Umbilical cord (tissue), 2 donors: ENCODE measurements around the gene USP30. TPM values are rescaled to one million over a fixed set of nuclear protein-coding genes. Genes with fewer than 3 reads are reported as not detected.
A peak's percentile ranks its signal among the peaks of the same experiment; 100 is the strongest.

Experiments
- DNase-seq: peaks from one replicate; pipeline ENCODE4 v3.0.0-alpha.2; 2015; ENCODE audit warnings: low spot score
- total RNA-seq: library from RNA; depleted of rRNA; stranded (reverse); fragments of >200 nt; gene quantifications from one replicate; pipeline ENCODE4 v1.2.3, GENCODE V29; 2014; ENCODE audit warnings: low replicate concordance; ENCODE audit not compliant: insufficient read depth

Gene USP30
- total RNA-seq, 1 donor from 2014 or later = 4.1 TPM

DNA sequence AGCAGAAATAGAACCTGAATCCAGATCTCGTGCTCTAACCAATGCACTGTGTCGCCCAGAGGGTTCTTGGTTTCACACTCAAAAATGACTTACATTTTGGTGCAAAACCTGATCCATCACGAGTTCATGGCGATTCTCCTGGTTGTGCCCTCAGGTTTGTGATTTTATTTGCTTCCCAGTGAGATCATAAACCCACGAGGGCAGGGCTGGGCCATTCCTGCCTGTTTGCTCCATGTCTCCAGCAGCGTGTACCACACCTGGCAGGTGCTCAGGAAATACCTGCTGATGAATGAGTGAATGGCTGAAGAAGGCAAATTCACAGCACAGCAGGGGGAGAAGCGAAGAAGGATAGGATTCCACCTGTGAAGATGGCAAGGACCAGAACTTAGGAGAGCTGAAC lies 73.4 kb downstream of the USP30 start:
- no peak for DNase-seq

DNA sequence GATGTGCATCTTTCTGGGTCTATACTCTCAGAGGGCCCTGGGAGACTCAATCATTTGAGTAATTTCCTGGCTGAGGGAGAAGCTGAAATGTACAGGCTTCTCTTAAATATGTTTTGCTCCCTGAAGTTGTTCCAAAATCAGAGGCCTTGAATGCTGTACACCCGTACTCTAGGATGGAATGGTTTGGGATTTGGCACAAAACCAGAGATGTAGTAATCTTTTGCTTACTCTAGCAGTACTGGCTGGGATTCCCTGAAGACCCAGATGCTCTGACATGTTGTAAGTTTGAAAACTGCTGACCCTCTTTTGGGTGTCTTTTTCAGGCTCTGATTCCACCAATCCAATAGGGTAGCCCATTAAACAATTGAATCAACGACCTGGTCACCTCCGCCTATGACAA lies 74.4 kb downstream of the USP30 start:
- DNase-seq = peak; percentile 51

DNA sequence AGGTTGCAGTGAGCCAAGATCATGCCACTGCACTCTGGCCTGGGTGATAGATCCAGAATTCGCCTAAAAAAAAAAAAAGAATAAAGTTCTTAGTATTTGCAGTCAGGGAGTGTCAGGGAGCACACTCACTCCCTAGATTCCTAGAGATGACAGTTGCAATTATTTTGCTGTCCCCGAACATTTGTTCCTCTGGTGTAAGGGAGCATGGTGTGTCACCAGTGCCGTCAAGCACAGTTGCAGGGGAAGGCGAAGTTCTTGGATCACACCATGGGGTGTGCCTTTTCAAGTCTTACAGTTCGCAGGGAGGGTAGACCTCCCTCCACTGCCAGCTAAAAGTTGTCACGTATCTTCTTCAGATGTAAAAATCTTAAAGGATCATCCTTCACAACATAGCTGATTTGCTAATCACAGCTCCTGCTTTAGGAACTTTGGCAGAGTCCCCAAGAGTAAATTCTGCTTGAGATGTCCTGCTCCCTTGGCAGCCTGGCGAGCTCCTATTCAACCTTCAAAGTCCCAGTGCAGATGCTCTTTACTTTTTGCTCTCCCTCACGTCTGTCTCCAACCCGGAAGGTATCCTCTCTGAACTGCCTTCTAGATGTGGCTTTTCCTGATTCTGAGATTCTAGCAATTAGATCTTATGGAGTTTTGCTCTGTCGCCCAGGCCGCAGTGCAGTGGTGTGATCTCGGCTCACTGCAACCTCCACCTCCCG lies 75.3 kb downstream of the USP30 start:
- DNase-seq = no peak

DNA sequence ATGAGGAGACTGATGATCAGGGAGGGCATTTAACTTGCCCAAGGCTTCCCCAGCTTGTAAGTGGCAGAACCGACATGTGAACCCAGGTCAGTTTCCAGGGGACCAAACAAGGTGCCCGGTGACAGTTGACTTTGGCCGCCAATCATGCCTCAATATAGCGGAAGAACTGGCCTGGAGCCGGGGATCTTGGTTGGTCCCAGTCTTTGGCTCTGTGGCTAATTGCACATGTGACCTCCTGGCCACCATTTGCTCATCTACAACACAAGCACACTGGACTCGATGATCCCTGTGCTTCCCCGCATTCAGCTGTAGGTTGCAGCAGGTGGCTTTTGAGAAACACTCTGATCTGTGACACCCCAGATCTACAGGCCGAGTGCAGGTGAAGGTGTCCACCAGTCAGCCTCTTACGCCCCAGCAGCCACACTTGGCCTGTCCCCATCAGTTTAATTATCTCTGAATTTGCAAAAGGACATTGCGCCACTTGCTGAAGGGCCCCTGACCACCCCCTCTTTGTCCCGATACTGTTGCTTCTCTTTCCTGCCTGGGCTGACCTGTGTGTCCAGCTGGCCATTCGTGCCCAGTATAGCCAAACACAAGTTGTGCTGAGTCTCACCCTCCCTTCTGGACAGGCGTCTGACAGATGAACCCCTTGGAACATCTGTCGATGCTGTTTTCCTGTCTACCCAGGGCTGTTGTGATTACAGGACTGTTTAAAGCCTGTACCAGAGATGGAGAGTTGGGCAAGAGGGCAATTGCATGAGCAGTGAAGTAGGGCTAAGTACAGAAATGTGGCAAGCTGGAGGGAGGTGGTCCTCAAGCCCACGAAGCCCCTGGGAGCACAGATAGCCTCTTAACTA lies 78.1 kb downstream of the USP30 start:
- DNase-seq = no peak

DNA sequence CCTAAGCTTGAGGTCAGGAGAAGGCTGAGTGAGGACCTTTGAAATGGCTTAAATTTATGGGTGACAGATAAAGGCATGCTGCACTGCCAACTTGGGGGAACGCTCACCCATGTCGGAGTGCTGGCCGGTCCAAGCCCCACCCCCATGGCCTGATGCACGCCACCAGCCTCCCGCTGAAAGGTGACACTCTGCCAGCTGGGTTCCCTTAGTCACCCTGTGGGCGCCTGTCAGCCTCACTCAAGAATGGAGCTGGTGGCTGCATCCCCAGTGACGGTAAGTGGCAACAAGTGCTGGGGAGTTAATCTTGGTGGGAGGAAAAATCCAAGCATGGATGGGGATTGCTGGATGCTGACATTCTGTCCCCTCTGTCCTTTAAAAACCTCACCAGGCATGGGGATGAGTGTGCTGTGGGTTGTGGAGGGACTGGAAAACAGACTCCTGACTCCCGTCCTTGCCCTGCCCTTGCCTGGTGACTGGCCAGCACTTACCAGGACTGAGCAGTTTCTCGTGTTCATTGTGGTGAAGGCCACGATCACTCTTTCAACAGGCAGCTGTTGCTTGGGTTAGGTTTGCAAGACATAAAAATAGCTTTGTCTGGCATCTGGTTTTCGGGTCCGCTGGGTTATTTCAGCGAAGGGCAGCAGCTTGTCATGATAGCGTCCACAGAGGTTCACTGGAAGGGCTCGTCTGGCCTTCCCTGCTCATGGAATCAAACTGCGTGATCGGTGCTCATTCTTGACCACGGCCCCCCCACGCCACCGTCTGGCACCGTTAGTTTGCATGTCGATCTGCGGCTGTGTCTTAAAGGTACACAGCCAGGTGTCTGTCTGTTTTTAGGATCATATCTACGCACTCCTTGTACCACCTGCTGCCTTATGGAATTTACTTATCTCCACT lies 79.0 kb downstream of the USP30 start:
- DNase-seq = no peak

DNA sequence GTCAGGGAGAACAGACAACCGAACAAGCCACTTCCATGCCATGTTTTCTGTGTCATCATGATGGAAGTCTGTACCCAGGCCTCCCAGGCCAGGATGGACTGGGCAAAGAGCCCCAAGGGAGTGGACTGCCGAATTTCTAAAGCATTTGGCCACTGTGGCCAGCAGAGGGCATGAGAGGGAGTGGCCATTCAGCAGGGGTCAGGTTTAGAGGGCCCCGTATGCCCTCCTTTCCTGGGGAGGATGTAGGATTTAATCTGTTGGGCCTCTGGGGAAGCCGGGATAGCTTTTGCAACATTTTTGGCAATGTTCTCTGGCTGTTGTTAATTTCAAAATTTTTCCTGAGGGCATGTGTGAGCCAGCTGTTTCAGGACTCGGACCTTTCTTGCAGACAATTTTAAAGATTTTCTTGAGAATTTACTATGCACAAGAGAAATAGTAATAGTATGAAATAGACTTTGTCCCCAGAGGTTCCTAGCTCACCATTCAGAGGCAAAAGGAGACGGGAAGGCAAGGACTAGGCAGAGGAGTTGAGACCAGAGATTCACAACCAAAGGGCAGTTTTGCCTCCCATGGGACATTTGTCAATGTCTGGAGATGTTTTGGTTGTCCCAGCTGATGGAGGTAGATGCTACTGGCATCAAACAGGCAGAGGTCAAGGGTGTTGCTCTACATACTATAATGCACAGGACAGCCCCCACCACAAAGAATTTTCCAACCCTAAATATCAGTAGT lies 82.0 kb downstream of the USP30 start:
- no peak for DNase-seq

DNA sequence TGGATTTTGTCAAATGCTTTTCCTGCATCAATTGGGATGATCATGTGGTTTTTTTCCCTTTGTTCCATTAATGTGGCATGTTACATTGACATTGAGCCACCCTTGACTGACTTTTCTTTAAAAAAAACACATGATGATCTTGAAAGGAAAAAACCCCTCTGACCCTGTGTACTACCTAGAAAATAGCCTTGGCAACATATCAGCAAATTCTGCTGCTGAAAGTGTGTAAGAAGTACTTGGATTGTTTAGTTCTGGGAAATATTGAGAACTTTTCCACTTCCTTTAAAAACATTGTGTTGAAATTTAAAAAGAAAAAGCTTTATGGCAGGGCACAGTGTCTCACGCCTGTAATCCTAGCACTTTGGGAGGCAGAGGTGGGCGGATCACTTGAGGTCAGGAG lies 84.7 kb downstream of the USP30 start:
- no peak for DNase-seq

Other genes with a start within 250 kb of the USP30 start
- gene SSH1, start 195.0 kb upstream of the USP30 start, total RNA-seq = 20.0 TPM
- gene DAO, start 172.5 kb upstream of the USP30 start, total RNA-seq = not detected
- gene SVOP, start 31.5 kb upstream of the USP30 start, total RNA-seq = 2.2 TPM
- gene ALKBH2, start 40.9 kb downstream of the USP30 start, total RNA-seq = 18.1 TPM
- 18.1 TPM for gene UNG, start 45.0 kb downstream of the USP30 start, total RNA-seq
- gene ACACB, start 64.0 kb downstream of the USP30 start, total RNA-seq = 27.9 TPM